Loucy (cell line): ENCODE data around the gene MPIG6B.

ENCODE experiments used
- CTCF ChIP-seq: fragments of 200-600 bp; sonication (generic); conservative IDR thresholded peaks from 2 replicates; pipeline ENCODE4 v1.5.1; 2014; ENCODE audit warnings: mild to moderate bottlenecking, antibody characterized with exemption, low read length
- EZH2phosphoT487 ChIP-seq: fragments of 200-600 bp; IDR thresholded peaks from 2 replicates; pipeline ENCODE4 v1.6.1; 2018; ENCODE audit warnings: antibody characterized with exemption, mild to moderate bottlenecking, moderate library complexity, borderline replicate concordance

GRCh38 chr6:31719001-31719400 lies 4.2 kb upstream of the MPIG6B start:
- TF ChIP-seq CTCF (no peak), EZH2phosphoT487 (no peak)
